Activated CD4-positive, alpha-beta T cell treated with anti-CD3 and anti-CD28 coated beads for 4 hours (primary cell): ENCODE data around the gene NOL8.
A peak's percentile ranks its signal among the peaks of the same experiment; 100 is the strongest.

Source experiments
- DNase-seq, 2 donors: peaks; one replicate each; pipeline ENCODE4 v3.0.0-alpha.2; 2020

The NOL8 gene

GRCh38 chr9:92325269-92325990, at the start of gene NOL8, which contains the start of gene CENPP:
TSS of gene NOL8 (minus strand) at chr9:92325350. CDS start at chr9:92324161, 1,189 bp downstream.
TSS of gene CENPP (plus strand) at chr9:92325953.
- DNase-seq: peak; percentile 79 to 85

GRCh38 chr9:92373167-92373566, 48.0 kb upstream of the NOL8 start:
- DNase-seq: no peak

GRCh38 chr9:92369075-92369474, 43.9 kb upstream of the NOL8 start:
- no peak for DNase-seq

- DNase-seq: no peak
These were observed 34.9 kb upstream of the NOL8 start for GRCh38 chr9:92360083-92360482.

GRCh38 chr9:92359394-92359995, 34.3 kb upstream of the NOL8 start:
- DNase-seq: no peak

GRCh38 chr9:92353051-92353450, 27.9 kb upstream of the NOL8 start:
- DNase-seq: no peak

GRCh38 chr9:92350740-92351133, 25.6 kb upstream of the NOL8 start:
- DNase-seq: no peak

- no peak for DNase-seq
These were observed 24.9 kb upstream of the NOL8 start for GRCh38 chr9:92349771-92350739.

GRCh38 chr9:92345582-92345981, 20.4 kb upstream of the NOL8 start:
- no peak for DNase-seq

GRCh38 chr9:92342825-92343488, 17.8 kb upstream of the NOL8 start:
- DNase-seq: no peak

GRCh38 chr9:92341578-92341977, 16.4 kb upstream of the NOL8 start:
- no peak for DNase-seq

GRCh38 chr9:92333282-92333634, 8.1 kb upstream of the NOL8 start:
- DNase-seq: no peak

GRCh38 chr9:92332577-92333281, 7.6 kb upstream of the NOL8 start:
- DNase-seq: no peak

GRCh38 chr9:92328225-92328624, 3.1 kb upstream of the NOL8 start:
- DNase-seq: no peak

GRCh38 chr9:92327283-92327850, 2.2 kb upstream of the NOL8 start:
- no peak for DNase-seq

GRCh38 chr9:92325991-92326500, 896 bp upstream of the NOL8 start:
- no peak for DNase-seq

- DNase-seq: no peak
These were observed 271 bp downstream of the NOL8 start for GRCh38 chr9:92324889-92325268.

- peak in 1 of 2 donors; percentile 3 for DNase-seq
These were observed 719 bp downstream of the NOL8 start for GRCh38 chr9:92324431-92324830.

GRCh38 chr9:92315456-92315855, 9.7 kb downstream of the NOL8 start:
- DNase-seq: no peak

- no peak for DNase-seq
These were observed 11.5 kb downstream of the NOL8 start for GRCh38 chr9:92313624-92314012.

GRCh38 chr9:92312887-92313623, 12.1 kb downstream of the NOL8 start:
- no peak for DNase-seq
